Hematopoietic multipotent progenitor cell treated with erythropoietin and hydrocortisone succinate and interleukin-3 and kit ligand, for 15 days (in vitro differentiated cells): ENCODE data around the gene HBD.

Source experiments
- DNase-seq: peaks from one replicate; pipeline ENCODE4 v3.0.0-alpha.2; 2015; ENCODE audit warnings: low spot score

HBD gene

GRCh38 chr11:5253440-5253839 is 19.2 kb upstream of the HBD start:
- peak; percentile 43 for DNase-seq

GRCh38 chr11:5252919-5253265 is 18.6 kb upstream of the HBD start:
- no peak for DNase-seq

- peak; percentile 74 for DNase-seq
Measured at GRCh38 chr11:5252192-5252918, 18.1 kb upstream of the HBD start.

- DNase-seq, result no peak
Measured at GRCh38 chr11:5251746-5252145, 17.5 kb upstream of the HBD start.

GRCh38 chr11:5250543-5251204 is 16.4 kb upstream of the HBD start:
- DNase-seq, result peak; percentile 57

- peak; percentile 51 for DNase-seq
Measured at GRCh38 chr11:5249807-5250396, 15.6 kb upstream of the HBD start, which contains the start of gene HBG1. HBG1 (minus strand) TSS chr11:5249857; CDS start chr11:5249804, 53 bp downstream.

GRCh38 chr11:5248498-5248897 is 14.2 kb upstream of the HBD start:
- DNase-seq, result peak; percentile 41

- peak; percentile 74 for DNase-seq
Measured at GRCh38 chr11:5247472-5248192, 13.3 kb upstream of the HBD start.

GRCh38 chr11:5246772-5247471 is 12.6 kb upstream of the HBD start:
- DNase-seq, result peak; percentile 64

GRCh38 chr11:5245155-5245554 is 10.9 kb upstream of the HBD start:
- no peak for DNase-seq

- no peak for DNase-seq
Measured at GRCh38 chr11:5243816-5244180, 9.5 kb upstream of the HBD start.

GRCh38 chr11:5242933-5243815 is 8.9 kb upstream of the HBD start:
- DNase-seq, result peak; percentile 76

- peak; percentile 66 for DNase-seq
Measured at GRCh38 chr11:5242208-5242607, 7.9 kb upstream of the HBD start.

- DNase-seq, result peak; percentile 53
Measured at GRCh38 chr11:5241458-5241857, 7.2 kb upstream of the HBD start.

- DNase-seq, result peak; percentile 54
Measured at GRCh38 chr11:5240458-5240857, 6.2 kb upstream of the HBD start.

GRCh38 chr11:5240056-5240455 is 5.8 kb upstream of the HBD start:
- peak; percentile 55 for DNase-seq

- peak; percentile 74 for DNase-seq
Measured at GRCh38 chr11:5239046-5239445, 4.8 kb upstream of the HBD start.

GRCh38 chr11:5238486-5238885 is 4.2 kb upstream of the HBD start:
- DNase-seq, result peak; percentile 19

- no peak for DNase-seq
Measured at GRCh38 chr11:5237420-5237819, 3.1 kb upstream of the HBD start.

- DNase-seq, result peak; percentile 31
Measured at GRCh38 chr11:5235364-5236095, 1.2 kb upstream of the HBD start.
